K562 (cell line): ENCODE data around the gene WDR55. TPM values are rescaled to one million over a fixed set of nuclear protein-coding genes. Genes with fewer than 3 reads are reported as not detected.

Experiments
- ATAC-seq: fragments of 200-7000 bp; cut with Tn5 transposase; 3 replicates; pipeline ENCODE4 v1.9.1; 2020; ENCODE audit warnings: moderate library complexity
- BruUV-seq: library from RNA; stranded (reverse); fragments of 400-500 nt; replicated peaks from 2 replicates; lab custom pipeline; 2021; lab: Mats Ljungman, UMichigan
- CTCF ChIA-PET: fragments of 300-600 bp; formaldehyde crosslinking; extraction: SDS; loops from one replicate; lab custom pipeline; 2021; ENCODE audit warnings: low intra/inter-chr PET ratio; lab: Yijun Ruan, JAX
- POLR2A ChIA-PET: fragments of 300-600, 350-650 bp; sonication (Branson Sonifier 250); formaldehyde crosslinking; extraction: SDS; loops from one replicate; lab custom pipeline; 2021; ENCODE audit warnings: antibody characterized with exemption, inconsistent platforms; lab: Yijun Ruan, JAX
- DNase-seq, 4 experiments: peaks; one replicate each; pipeline versions ENCODE4 v3.0.0 to v3.0.0-alpha.2; 2011 to 2018; ENCODE audit warnings: low spot score in 3 of 4, mixed read lengths in 3 of 4; ENCODE audit errors: extremely low read depth in 1 of 4
- FAIRE-seq: peaks from 2 replicates; lab custom pipeline; 2011; peaks lifted over from hg19 to GRCh38; lab: Jason Lieb, UNC
- H2AFZ ChIP-seq: 2 replicates; pipeline ENCODE4 v1.6.0; 2011; ENCODE audit warnings: low read depth, low read length, control low read depth, inconsistent platforms
- H3K27ac ChIP-seq: fragments of 200-600 bp; 3 replicates; pipeline ENCODE4 v1.8.0; 2011; ENCODE audit warnings: low read depth, mild to moderate bottlenecking, control low read depth, inconsistent platforms, low read length, moderate library complexity, mixed read lengths; ENCODE audit errors: extremely low read depth
- H3K27me3 ChIP-seq, 2 experiments: fragments of 300-600 bp in 1 of 2; 2 replicates in 1 of 2; 3 replicates in 1 of 2; pipeline versions ENCODE4 v1.6.0 to v1.8.0; 2011; ENCODE audit warnings: inconsistent platforms in 2 of 2, low read length in 2 of 2, mild to moderate bottlenecking in 1 of 2, mixed read lengths in 1 of 2, moderate library complexity in 1 of 2; ENCODE audit not compliant: control insufficient read depth in 2 of 2, insufficient read depth in 2 of 2
- H3K36me3 ChIP-seq: fragments of 300-600 bp; 3 replicates; pipeline ENCODE4 v1.8.0; 2011; ENCODE audit warnings: mild to moderate bottlenecking, low read length, inconsistent platforms; ENCODE audit not compliant: control insufficient read depth, insufficient read depth
- H3K4me1 ChIP-seq, 2 experiments: fragments of 200-600 bp in 1 of 2; replicated peaks in 1 of 2; 2 replicates in 1 of 2; 3 replicates in 1 of 2; pipeline versions ENCODE4 v1.5.1 to v1.8.0; 2011; ENCODE audit warnings: inconsistent platforms in 2 of 2, low read length in 2 of 2, mild to moderate bottlenecking in 1 of 2, mixed read lengths in 1 of 2, moderate library complexity in 1 of 2; ENCODE audit not compliant: control insufficient read depth in 2 of 2, insufficient read depth in 2 of 2
- H3K4me2 ChIP-seq: 2 replicates; pipeline ENCODE4 v1.6.1; 2011; ENCODE audit warnings: low read length, control low read depth, inconsistent platforms, mixed read lengths; ENCODE audit not compliant: insufficient read depth
- H3K4me3 ChIP-seq: fragments of 200-600 bp; sonication (generic), shearing (Covaris generic); 2 replicates; pipeline ENCODE4 v1.5.1; 2016; ENCODE audit warnings: control low read depth, inconsistent platforms
- H3K79me2 ChIP-seq: fragments of 200-600 bp; 3 replicates; pipeline ENCODE4 v1.8.0; 2011; ENCODE audit warnings: low read length, inconsistent platforms; ENCODE audit not compliant: control insufficient read depth, insufficient read depth
- H3K9ac ChIP-seq, 2 experiments: 2 replicates each; pipeline versions ENCODE4 v1.6.0 to v1.6.1; 2011; ENCODE audit warnings: low read depth in 2 of 2, low read length in 2 of 2, control low read depth in 1 of 2, inconsistent platforms in 1 of 2, mild to moderate bottlenecking in 1 of 2, mixed read lengths in 1 of 2; ENCODE audit not compliant: insufficient read depth in 1 of 2
- H3K9me1 ChIP-seq: one replicate; pipeline ENCODE4 v1.6.0; 2011; ENCODE audit warnings: inconsistent platforms, mild to moderate bottlenecking, low read length, moderate library complexity; ENCODE audit not compliant: control insufficient read depth, insufficient read depth
- H3K9me3 ChIP-seq: replicated peaks from 2 replicates; pipeline ENCODE4 v1.5.1; 2011; ENCODE audit warnings: low read depth, low read length, inconsistent platforms; ENCODE audit not compliant: control insufficient read depth, insufficient read depth
- H4K20me1 ChIP-seq: replicated peaks from 2 replicates; pipeline ENCODE4 v1.6.1; 2011; ENCODE audit warnings: low read length, inconsistent platforms, mixed read lengths; ENCODE audit not compliant: control insufficient read depth, insufficient read depth
- BCL6 ChIP-seq: fragments of 250-450 bp; sonication (Bioruptor Pico); IDR thresholded peaks from 2 replicates; pipeline ENCODE4 v1.4.0; 2020
- BMI1 ChIP-seq: fragments of 150-350 bp; IDR thresholded peaks from 2 replicates; pipeline ENCODE4 v1.6.1; 2014; ENCODE audit warnings: low read length
- FOSL1 ChIP-seq: fragments of 200-800 bp; sonication (Bioruptor generic); conservative IDR thresholded peaks from 2 replicates; pipeline ENCODE4 v1.6.1; 2016; ENCODE audit warnings: missing genetic modification characterization, missing compliant biosample characterization
- GTF2F1 ChIP-seq: IDR thresholded peaks from 2 replicates; pipeline ENCODE4 v1.6.1; 2011; ENCODE audit warnings: low read depth, low read length, improper control_type of control experiment
- MTA1 ChIP-seq: fragments of 450-650 bp; IDR thresholded peaks from 2 replicates; pipeline ENCODE4 v1.6.1; 2017; ENCODE audit warnings: borderline replicate concordance
- MYNN ChIP-seq, 2 experiments: sonication (generic); formaldehyde crosslinking in 1 of 2; IDR thresholded peaks; 2 replicates each; pipeline versions ENCODE4 v1.5.0 to v1.6.1; 2016 to 2020; ENCODE audit warnings: antibody characterized with exemption in 1 of 2, missing genetic modification reagents in 1 of 2
- NFATC3 ChIP-seq: fragments of 450-650 bp; IDR thresholded peaks from 2 replicates; pipeline ENCODE4 v1.6.1; 2017; ENCODE audit warnings: mild to moderate bottlenecking
- SAFB ChIP-seq: fragments of 200-400 bp; formaldehyde crosslinking; IDR thresholded peaks from 2 replicates; pipeline ENCODE4 v1.6.1; 2017; ENCODE audit warnings: low read depth, low read length, borderline replicate concordance
- ZBTB1 ChIP-seq: sonication (generic); formaldehyde crosslinking; IDR thresholded peaks from 2 replicates; pipeline ENCODE4 v1.8.1; 2023; ENCODE audit warnings: missing genetic modification reagents, low read depth, mild to moderate bottlenecking, borderline replicate concordance
- ZKSCAN8 ChIP-seq: fragments of 200-800 bp; sonication (Bioruptor generic); IDR thresholded peaks from 2 replicates; pipeline ENCODE4 v1.6.1; 2016; ENCODE audit warnings: missing genetic modification characterization, missing compliant biosample characterization
- ZNF224 ChIP-seq: sonication (generic); formaldehyde crosslinking; IDR thresholded peaks from 2 replicates; pipeline ENCODE4 v1.8.0; 2022; ENCODE audit warnings: mild to moderate bottlenecking, missing genetic modification reagents
- ZNF347 ChIP-seq: fragments of 450-650 bp; formaldehyde crosslinking; IDR thresholded peaks from 2 replicates; pipeline ENCODE4 v1.4.0; 2020; ENCODE audit warnings: low read depth, mild to moderate bottlenecking, moderate library complexity
- ZNF551 ChIP-seq: fragments of 250-450 bp; sonication (Bioruptor Pico); IDR thresholded peaks from 2 replicates; pipeline ENCODE4 v1.5.0; 2021; ENCODE audit warnings: mild to moderate bottlenecking, moderate library complexity
- ZNF778 ChIP-seq: fragments of 450-650 bp; formaldehyde crosslinking; IDR thresholded peaks from 2 replicates; pipeline ENCODE4 v1.4.0; 2020; ENCODE audit warnings: mild to moderate bottlenecking, moderate library complexity
- WGBS: fragments of 100-300 bp; shearing (Covaris generic); methylation state at CpG from one replicate; pipeline ENCODE4 v1.1.6; 2016; ENCODE audit warnings: low coverage, mixed read lengths; ENCODE audit not compliant: insufficient coverage; ENCODE audit errors: missing lambda C conversion rate; 5-methylcytosine and 5-hydroxymethylcytosine counted together
- in situ Hi-C: fragments of 300-500 bp; cut with MboI; formaldehyde crosslinking; loops from 4 replicates; pipeline ENCODE4 v1.15.0; 2018; ENCODE audit warnings: inconsistent platforms, mixed read lengths
- intact Hi-C: fragments of 100-400 bp; cut with micrococcal nuclease; formaldehyde crosslinking; loops from 2 replicates; pipeline ENCODE4 v1.14.2; 2022
- polyA plus RNA-seq, 8 experiments: library from polyadenylated mRNA; depleted of rRNA in 4 of 8; stranded (reverse) in 5 of 8; unstranded in 3 of 8; fragments of >200 nt; fragmentation: Nextera tagmentation in 2 of 8; fragmentation: Illumina TruSeq in 1 of 8; extraction: Ambion mirVana in 2 of 8; extraction: Trizol in 1 of 8; gene quantifications; 2 replicates each; pipeline versions ENCODE4 v1.2.1 to v1.2.3, GENCODE V29; 2011 to 2014; ENCODE audit warnings: inconsistent platforms in 1 of 8, missing spikeins in 1 of 8
- total RNA-seq, 7 experiments: library from RNA; depleted of rRNA in 6 of 7; stranded (reverse); fragments of >200 nt in 6 of 7; fragmentation: Illumina TruSeq in 2 of 7; extraction: Trizol in 2 of 7; gene quantifications; 2 replicates each; pipeline versions ENCODE4 v1.2.1 to v1.2.3, GENCODE V29; 2011 to 2021; ENCODE audit warnings: low replicate concordance in 1 of 7
- TF ChIP-seq, protein P1 (sequence below): sonication (generic); formaldehyde crosslinking; IDR thresholded peaks from 2 replicates; pipeline ENCODE4 v1.8.1; 2023; ENCODE audit warnings: mild to moderate bottlenecking, missing genetic modification reagents
- TF ChIP-seq, protein P2 (sequence below), 2 experiments: fragments of 450-650 bp; IDR thresholded peaks; 2 replicates each; pipeline ENCODE4 v1.6.1; 2016

The WDR55 gene
- total and polyA plus RNA-seq, 9 of the 15 experiments (the other 6 are each of a cell fraction or from before 2014, with no cell fraction given): 5.2 to 45.0 (median 29.3) TPM

DNA sequence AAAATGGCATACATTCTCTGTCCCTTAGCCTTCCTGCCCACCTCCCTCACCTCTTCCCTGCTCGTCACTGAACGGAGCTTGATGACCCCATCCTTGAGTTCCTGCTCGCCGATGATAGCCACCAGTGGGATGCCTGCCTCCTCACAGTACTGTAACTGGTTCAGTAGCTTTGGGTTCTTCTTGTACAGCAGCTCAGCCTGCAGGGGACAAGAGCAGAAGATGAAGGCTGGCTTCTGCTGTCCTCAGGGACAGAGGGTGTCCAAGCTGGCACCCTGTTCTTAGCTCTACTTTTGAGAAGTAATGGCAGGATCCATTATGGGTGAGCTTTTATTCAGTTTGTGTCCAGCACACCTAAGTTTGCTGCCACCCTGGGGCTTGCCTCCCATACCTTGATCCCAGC lies 9.9 kb downstream of the WDR55 start:
- no peak for FAIRE-seq

GRCh38 chr5:140677947-140678346 lies 13.2 kb downstream of the WDR55 start:
- POLR2A ChIA-PET: interaction anchor here (0.5 to 2.8 kb wide), 4 partner anchors 11 to 104 kb away, joined by 3 to 19 read pairs (median 7); partner anchors contain the start of genes HARS1, HARS2 and ZMAT2
- H3K9me1 ChIP-seq: no peaks in the 10 kb centered on the region
- H3K9me3 ChIP-seq: no peaks in the 10 kb centered on the region
- H3K4me1 ChIP-seq: peaks cover 13 to 14% of the 10 kb centered on the region in 2 experiments; a peak in 4 of 5 replicates
- intact Hi-C loops: loop anchor here (2.0 kb wide), 1 partner anchor 33 kb away; no protein-coding TSS in a partner anchor
- in situ Hi-C loops: no loop called here
- FAIRE-seq (no peak), DNase-seq (no peak), ATAC-seq (no peak)
- no peak overlapping the region; the same call in 2 of the 3 replicates for H3K27ac ChIP-seq
- H2AFZ ChIP-seq: no peak overlapping the region
- WGBS: 100% methylated on average over 3 of the region's 3 CpGs
- no peak overlapping the region for H3K9ac ChIP-seq
- peaks cover 84% of the 10 kb centered on the region for H3K36me3 ChIP-seq
- H3K27me3 ChIP-seq: no peaks in the 10 kb centered on the region
- no peak overlapping the region for H3K4me2 ChIP-seq
- H3K4me3 ChIP-seq: no peak overlapping the region
- no peaks in the 10 kb centered on the region for H4K20me1 ChIP-seq
- CTCF ChIA-PET: no interaction called here
- no peaks in the 10 kb centered on the region for H3K79me2 ChIP-seq
- no TSS peak for BruUV-seq
- TF ChIP-seq ZNF551 (no peak), ZKSCAN8 (CRISPR knock-in tag) (no peak), MTA1 (no peak), ZNF224 (CRISPR knock-in tag) (no peak), GTF2F1 (no peak), ZBTB1 (CRISPR knock-in tag) (no peak), ZNF778 (no peak), SAFB (no peak), BCL6 (CRISPR knock-in tag) (no peak), BMI1 (no peak), FOSL1 (tag) (no peak), ZNF347 (CRISPR knock-in tag) (no peak)
- TF ChIP-seq, protein P1, sequence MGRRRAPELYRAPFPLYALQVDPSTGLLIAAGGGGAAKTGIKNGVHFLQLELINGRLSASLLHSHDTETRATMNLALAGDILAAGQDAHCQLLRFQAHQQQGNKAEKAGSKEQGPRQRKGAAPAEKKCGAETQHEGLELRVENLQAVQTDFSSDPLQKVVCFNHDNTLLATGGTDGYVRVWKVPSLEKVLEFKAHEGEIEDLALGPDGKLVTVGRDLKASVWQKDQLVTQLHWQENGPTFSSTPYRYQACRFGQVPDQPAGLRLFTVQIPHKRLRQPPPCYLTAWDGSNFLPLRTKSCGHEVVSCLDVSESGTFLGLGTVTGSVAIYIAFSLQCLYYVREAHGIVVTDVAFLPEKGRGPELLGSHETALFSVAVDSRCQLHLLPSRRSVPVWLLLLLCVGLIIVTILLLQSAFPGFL (CRISPR knock-in tag): no peak
- TF ChIP-seq, protein P2, sequence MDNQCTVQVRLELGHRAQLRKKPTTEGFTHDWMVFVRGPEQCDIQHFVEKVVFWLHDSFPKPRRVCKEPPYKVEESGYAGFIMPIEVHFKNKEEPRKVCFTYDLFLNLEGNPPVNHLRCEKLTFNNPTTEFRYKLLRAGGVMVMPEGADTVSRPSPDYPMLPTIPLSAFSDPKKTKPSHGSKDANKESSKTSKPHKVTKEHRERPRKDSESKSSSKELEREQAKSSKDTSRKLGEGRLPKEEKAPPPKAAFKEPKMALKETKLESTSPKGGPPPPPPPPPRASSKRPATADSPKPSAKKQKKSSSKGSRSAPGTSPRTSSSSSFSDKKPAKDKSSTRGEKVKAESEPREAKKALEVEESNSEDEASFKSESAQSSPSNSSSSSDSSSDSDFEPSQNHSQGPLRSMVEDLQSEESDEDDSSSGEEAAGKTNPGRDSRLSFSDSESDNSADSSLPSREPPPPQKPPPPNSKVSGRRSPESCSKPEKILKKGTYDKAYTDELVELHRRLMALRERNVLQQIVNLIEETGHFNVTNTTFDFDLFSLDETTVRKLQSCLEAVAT (IDR thresholded peaks at IDR 0.05): no peak

More for the DNA sequence above, 9.9 kb downstream of the WDR55 start:
- H3K9ac ChIP-seq: no peak overlapping the region
- H4K20me1 ChIP-seq: no peaks in the 10 kb centered on the region
- no peak overlapping the region for H2AFZ ChIP-seq
- ChIA-PET CTCF (no interaction called here), POLR2A (interaction anchor here (1.0 to 3.6 kb wide), 5 partner anchors 11 to 36 kb away, joined by 3 to 12 read pairs (median 4); partner anchors contain the start of genes HARS1, HARS2, IK and NDUFA2)
- no peaks in the 10 kb centered on the region for H3K9me1 ChIP-seq
- no peaks in the 10 kb centered on the region for H3K9me3 ChIP-seq
- no peak overlapping the region for H3K27ac ChIP-seq
- no peak for ATAC-seq
- H3K4me2 ChIP-seq: no peak overlapping the region
- in situ Hi-C loops: no loop called here
- BruUV-seq: no TSS peak
- no peak overlapping the region for H3K4me3 ChIP-seq
- TF ChIP-seq MYNN (IDR thresholded peaks at IDR 0.05) (0 out of 2 replicates have a peak, but pooled peaks have one; percentile 13), MYNN (CRISPR knock-in tag; IDR thresholded peaks at IDR 0.05) (no peak), NFATC3 (no peak)
- H3K79me2 ChIP-seq: no peaks in the 10 kb centered on the region
- no peak for DNase-seq
- 96% methylated on average over 4 of the region's 4 CpGs for WGBS
- no peaks in the 10 kb centered on the region for H3K27me3 ChIP-seq
- peaks cover 85% of the 10 kb centered on the region for H3K36me3 ChIP-seq
- intact Hi-C loops: no loop called here
- peaks cover 10 to 16% of the 10 kb centered on the region in 2 experiments; a peak in 4 of 5 replicates for H3K4me1 ChIP-seq
